GM21723 (cell line): ENCODE results near the gene EFEMP1.
"Not testable (repeated sequence)": the region's sequence is repeated elsewhere in the genome, so short reads cannot be mapped to it uniquely, and the experiment has no call there.

Experiments used
- ATAC-seq: cut with Tn5 transposase; IDR thresholded peaks from one replicate; pipeline ENCODE4 v1.9.1; 2021; ENCODE audit warnings: mild to moderate bottlenecking, moderate library complexity; ENCODE audit not compliant: unreplicated experiment

Gene EFEMP1

GRCh38 chr2:55837073-55837472 lies 86.5 kb downstream of the EFEMP1 start:
- no peak for ATAC-seq

GRCh38 chr2:55831671-55832410 lies 91.7 kb downstream of the EFEMP1 start:
- not testable (repeated sequence) for ATAC-seq

GRCh38 chr2:55827855-55828254 lies 95.7 kb downstream of the EFEMP1 start:
- no peak for ATAC-seq

- not testable (repeated sequence) for ATAC-seq
These were observed 96.2 kb downstream of the EFEMP1 start for GRCh38 chr2:55827428-55827827.

GRCh38 chr2:55826246-55826645 lies 97.3 kb downstream of the EFEMP1 start:
- ATAC-seq: no peak

GRCh38 chr2:55824551-55825096 lies 99.0 kb downstream of the EFEMP1 start:
- no peak for ATAC-seq
